ENCODE measurements around the gene FTSJ3. TPM values are rescaled to one million over a fixed set of nuclear protein-coding genes. Genes with fewer than 3 reads are reported as not detected.

The FTSJ3 gene
- total and polyA plus RNA-seq, 10 of the 15 experiments (the other 5 are each of a cell fraction or from before 2014, with no cell fraction given) = 17.2 to 79.2 (median 50.4) TPM

DNA sequence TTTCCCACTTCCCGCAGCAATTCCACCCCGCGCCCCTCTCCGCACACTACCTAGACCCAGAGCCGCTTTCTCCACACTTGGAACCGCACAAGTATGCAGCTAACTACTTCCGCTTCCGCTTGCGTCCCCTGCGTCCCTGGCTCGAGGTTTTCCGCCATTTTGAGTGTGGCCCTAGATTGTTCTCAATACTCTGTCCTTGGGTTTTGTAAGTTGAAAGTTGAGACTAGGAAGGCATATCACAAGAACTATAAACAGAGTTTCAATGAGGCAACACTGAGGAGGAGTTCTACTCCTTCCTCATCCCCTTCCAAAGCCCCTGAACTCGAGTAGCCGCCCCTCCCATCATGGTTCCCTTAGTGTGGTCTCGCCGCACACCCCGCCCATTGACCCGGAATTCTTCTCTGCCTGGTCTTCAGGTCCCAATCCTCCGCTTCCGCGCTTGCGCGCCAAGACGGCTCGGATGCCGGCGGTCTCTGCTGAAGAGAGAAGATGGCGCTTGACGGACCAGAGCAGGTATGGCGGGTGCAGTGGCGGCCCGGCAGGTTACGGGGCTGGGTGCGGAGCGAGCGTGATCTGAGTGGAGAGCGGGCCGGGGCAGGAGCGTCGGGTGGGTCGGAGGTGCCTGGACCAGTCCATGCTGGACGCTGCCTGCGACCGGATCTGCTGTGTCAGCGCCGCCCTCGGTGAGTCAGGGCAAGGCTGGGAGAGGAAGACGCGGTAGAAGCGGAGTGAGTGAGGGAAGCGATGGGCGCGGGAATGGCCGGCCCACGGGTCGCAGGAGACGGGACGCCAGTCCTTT is at the start of gene FTSJ3, which contains the start of gene PSMC5 (continued):
- TF ChIP-seq GABPA (IDR thresholded peaks at IDR 0.05; ENCODE audit: low read depth) (peak; percentile 99), ZNF207 (IDR thresholded peaks at IDR 0.05; ENCODE audit: borderline replicate concordance) (peak; percentile 52; the same call in 1 of the 2 replicates), YY1 (IDR thresholded peaks at IDR 0.05; ENCODE audit: low read depth, low read length) (peak; percentile 99), SIX5 (IDR thresholded peaks at IDR 0.05; ENCODE audit: low read depth, low read length, severe bottlenecking) (peak; percentile 83), DPF2 (IDR thresholded peaks at IDR 0.05) (peak; percentile 61; the same call in 1 of the 2 replicates), JUNB (IDR thresholded peaks at IDR 0.05) (no peak), EGR1 (IDR thresholded peaks at IDR 0.05; ENCODE audit: borderline replicate concordance in 1 of 2, low read depth in 2 of 2, low read length in 2 of 2) (peak; percentile 7 to 95; a peak in 1 of 3 replicates), BACH1 (IDR thresholded peaks at IDR 0.05; ENCODE audit: borderline replicate concordance) (peak; percentile 92), PAX5 (IDR thresholded peaks at IDR 0.05; ENCODE audit: borderline replicate concordance, low read depth, low read length) (no peak), PML (IDR thresholded peaks at IDR 0.05; ENCODE audit: low read length) (peak; percentile 96), KDM1A (IDR thresholded peaks at IDR 0.05; ENCODE audit: borderline replicate concordance) (no peak), CBFB (IDR thresholded peaks at IDR 0.05; ENCODE audit: low read depth) (peak; percentile 19), ZNF24 (IDR thresholded peaks at IDR 0.05) (no peak)
- TF ChIP-seq, protein P1, sequence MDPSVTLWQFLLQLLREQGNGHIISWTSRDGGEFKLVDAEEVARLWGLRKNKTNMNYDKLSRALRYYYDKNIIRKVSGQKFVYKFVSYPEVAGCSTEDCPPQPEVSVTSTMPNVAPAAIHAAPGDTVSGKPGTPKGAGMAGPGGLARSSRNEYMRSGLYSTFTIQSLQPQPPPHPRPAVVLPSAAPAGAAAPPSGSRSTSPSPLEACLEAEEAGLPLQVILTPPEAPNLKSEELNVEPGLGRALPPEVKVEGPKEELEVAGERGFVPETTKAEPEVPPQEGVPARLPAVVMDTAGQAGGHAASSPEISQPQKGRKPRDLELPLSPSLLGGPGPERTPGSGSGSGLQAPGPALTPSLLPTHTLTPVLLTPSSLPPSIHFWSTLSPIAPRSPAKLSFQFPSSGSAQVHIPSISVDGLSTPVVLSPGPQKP (IDR thresholded peaks at IDR 0.05; ENCODE audit: low read depth, low read length) = peak; percentile 78
- TF ChIP-seq, protein P2, sequence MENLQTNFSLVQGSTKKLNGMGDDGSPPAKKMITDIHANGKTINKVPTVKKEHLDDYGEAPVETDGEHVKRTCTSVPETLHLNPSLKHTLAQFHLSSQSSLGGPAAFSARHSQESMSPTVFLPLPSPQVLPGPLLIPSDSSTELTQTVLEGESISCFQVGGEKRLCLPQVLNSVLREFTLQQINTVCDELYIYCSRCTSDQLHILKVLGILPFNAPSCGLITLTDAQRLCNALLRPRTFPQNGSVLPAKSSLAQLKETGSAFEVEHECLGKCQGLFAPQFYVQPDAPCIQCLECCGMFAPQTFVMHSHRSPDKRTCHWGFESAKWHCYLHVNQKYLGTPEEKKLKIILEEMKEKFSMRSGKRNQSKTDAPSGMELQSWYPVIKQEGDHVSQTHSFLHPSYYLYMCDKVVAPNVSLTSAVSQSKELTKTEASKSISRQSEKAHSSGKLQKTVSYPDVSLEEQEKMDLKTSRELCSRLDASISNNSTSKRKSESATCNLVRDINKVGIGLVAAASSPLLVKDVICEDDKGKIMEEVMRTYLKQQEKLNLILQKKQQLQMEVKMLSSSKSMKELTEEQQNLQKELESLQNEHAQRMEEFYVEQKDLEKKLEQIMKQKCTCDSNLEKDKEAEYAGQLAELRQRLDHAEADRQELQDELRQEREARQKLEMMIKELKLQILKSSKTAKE (IDR thresholded peaks at IDR 0.05; ENCODE audit: low read depth, poor library complexity, severe bottlenecking) = peak; percentile 23
- TF ChIP-seq, protein P3, sequence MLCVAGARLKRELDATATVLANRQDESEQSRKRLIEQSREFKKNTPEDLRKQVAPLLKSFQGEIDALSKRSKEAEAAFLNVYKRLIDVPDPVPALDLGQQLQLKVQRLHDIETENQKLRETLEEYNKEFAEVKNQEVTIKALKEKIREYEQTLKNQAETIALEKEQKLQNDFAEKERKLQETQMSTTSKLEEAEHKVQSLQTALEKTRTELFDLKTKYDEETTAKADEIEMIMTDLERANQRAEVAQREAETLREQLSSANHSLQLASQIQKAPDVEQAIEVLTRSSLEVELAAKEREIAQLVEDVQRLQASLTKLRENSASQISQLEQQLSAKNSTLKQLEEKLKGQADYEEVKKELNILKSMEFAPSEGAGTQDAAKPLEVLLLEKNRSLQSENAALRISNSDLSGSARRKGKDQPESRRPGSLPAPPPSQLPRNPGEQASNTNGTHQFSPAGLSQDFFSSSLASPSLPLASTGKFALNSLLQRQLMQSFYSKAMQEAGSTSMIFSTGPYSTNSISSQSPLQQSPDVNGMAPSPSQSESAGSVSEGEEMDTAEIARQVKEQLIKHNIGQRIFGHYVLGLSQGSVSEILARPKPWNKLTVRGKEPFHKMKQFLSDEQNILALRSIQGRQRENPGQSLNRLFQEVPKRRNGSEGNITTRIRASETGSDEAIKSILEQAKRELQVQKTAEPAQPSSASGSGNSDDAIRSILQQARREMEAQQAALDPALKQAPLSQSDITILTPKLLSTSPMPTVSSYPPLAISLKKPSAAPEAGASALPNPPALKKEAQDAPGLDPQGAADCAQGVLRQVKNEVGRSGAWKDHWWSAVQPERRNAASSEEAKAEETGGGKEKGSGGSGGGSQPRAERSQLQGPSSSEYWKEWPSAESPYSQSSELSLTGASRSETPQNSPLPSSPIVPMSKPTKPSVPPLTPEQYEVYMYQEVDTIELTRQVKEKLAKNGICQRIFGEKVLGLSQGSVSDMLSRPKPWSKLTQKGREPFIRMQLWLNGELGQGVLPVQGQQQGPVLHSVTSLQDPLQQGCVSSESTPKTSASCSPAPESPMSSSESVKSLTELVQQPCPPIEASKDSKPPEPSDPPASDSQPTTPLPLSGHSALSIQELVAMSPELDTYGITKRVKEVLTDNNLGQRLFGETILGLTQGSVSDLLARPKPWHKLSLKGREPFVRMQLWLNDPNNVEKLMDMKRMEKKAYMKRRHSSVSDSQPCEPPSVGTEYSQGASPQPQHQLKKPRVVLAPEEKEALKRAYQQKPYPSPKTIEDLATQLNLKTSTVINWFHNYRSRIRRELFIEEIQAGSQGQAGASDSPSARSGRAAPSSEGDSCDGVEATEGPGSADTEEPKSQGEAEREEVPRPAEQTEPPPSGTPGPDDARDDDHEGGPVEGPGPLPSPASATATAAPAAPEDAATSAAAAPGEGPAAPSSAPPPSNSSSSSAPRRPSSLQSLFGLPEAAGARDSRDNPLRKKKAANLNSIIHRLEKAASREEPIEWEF (IDR thresholded peaks at IDR 0.05; ENCODE audit: insufficient replicate concordance, low read depth, low read length) = no peak
- TF ChIP-seq, protein P4, sequence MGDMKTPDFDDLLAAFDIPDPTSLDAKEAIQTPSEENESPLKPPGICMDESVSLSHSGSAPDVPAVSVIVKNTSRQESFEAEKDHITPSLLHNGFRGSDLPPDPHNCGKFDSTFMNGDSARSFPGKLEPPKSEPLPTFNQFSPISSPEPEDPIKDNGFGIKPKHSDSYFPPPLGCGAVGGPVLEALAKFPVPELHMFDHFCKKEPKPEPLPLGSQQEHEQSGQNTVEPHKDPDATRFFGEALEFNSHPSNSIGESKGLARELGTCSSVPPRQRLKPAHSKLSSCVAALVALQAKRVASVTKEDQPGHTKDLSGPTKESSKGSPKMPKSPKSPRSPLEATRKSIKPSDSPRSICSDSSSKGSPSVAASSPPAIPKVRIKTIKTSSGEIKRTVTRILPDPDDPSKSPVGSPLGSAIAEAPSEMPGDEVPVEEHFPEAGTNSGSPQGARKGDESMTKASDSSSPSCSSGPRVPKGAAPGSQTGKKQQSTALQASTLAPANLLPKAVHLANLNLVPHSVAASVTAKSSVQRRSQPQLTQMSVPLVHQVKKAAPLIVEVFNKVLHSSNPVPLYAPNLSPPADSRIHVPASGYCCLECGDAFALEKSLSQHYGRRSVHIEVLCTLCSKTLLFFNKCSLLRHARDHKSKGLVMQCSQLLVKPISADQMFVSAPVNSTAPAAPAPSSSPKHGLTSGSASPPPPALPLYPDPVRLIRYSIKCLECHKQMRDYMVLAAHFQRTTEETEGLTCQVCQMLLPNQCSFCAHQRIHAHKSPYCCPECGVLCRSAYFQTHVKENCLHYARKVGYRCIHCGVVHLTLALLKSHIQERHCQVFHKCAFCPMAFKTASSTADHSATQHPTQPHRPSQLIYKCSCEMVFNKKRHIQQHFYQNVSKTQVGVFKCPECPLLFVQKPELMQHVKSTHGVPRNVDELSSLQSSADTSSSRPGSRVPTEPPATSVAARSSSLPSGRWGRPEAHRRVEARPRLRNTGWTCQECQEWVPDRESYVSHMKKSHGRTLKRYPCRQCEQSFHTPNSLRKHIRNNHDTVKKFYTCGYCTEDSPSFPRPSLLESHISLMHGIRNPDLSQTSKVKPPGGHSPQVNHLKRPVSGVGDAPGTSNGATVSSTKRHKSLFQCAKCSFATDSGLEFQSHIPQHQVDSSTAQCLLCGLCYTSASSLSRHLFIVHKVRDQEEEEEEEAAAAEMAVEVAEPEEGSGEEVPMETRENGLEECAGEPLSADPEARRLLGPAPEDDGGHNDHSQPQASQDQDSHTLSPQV (IDR thresholded peaks at IDR 0.05) = peak; percentile 100
